ENCODE results near the gene OR9G1. TPM values are rescaled to one million over a fixed set of nuclear protein-coding genes. Genes with fewer than 3 reads are reported as not detected.

OR9G1 gene, protein sequence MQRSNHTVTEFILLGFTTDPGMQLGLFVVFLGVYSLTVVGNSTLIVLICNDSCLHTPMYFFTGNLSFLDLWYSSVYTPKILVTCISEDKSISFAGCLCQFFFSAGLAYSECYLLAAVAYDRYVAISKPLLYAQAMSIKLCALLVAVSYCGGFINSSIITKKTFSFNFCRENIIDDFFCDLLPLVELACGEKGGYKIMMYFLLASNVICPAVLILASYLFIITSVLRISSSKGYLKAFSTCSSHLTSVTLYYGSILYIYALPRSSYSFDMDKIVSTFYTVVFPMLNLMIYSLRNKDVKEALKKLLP
- total RNA-seq, result not detected

DNA sequence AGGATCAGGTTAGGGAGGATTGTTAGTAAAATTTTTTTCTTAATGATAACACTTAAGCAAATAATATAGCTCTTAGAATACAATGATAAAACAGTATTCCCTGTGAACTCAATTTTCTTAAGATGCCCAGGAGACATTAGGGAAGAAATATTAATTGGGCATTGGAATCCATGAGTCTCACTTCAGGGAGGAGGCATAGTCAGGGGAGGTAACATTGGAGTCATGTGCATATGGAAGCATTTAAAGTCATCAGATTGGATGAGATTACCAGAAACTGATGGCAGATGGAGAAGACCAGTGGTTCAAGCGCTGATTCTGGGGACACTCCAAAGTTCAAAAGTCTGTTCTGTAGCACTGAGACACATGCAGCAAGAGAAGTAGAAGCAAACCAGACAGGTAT lies at the start of gene OR9G1:
Gene OR9G1 (plus strand): TSS at position 301 of the 400 bp plus-strand sequence. CDS start 1,293 bp downstream, outside the sequence.
- H3K9me3 ChIP-seq, result no peaks in the 10 kb centered on the region
- TF ChIP-seq POLR2AphosphoS5 (IDR thresholded peaks at IDR 0.05) (no peak), EP300 (IDR thresholded peaks at IDR 0.05; ENCODE audit: low read depth) (no peak), POLR2A (IDR thresholded peaks at IDR 0.05) (no peak)
- TF ChIP-seq, protein P1, sequence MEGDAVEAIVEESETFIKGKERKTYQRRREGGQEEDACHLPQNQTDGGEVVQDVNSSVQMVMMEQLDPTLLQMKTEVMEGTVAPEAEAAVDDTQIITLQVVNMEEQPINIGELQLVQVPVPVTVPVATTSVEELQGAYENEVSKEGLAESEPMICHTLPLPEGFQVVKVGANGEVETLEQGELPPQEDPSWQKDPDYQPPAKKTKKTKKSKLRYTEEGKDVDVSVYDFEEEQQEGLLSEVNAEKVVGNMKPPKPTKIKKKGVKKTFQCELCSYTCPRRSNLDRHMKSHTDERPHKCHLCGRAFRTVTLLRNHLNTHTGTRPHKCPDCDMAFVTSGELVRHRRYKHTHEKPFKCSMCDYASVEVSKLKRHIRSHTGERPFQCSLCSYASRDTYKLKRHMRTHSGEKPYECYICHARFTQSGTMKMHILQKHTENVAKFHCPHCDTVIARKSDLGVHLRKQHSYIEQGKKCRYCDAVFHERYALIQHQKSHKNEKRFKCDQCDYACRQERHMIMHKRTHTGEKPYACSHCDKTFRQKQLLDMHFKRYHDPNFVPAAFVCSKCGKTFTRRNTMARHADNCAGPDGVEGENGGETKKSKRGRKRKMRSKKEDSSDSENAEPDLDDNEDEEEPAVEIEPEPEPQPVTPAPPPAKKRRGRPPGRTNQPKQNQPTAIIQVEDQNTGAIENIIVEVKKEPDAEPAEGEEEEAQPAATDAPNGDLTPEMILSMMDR (IDR thresholded peaks at IDR 0.05), result no peak
- no peak within 1 kb of the TSS for H3K27ac ChIP-seq
- WGBS, 2 donors (ENCODE audit: low coverage in 1 of 2), result 80 to 89% methylated on average over 1 of the region's 1 CpG
- H3K27me3 ChIP-seq, result no peaks in the 10 kb centered on the region
- H3K4me3 ChIP-seq, result no peak within 1 kb of the TSS
- no peaks in the 10 kb centered on the region for H3K36me3 ChIP-seq
- peaks cover 0 to 5% (median 2%) of the 10 kb centered on the region in 4 donors for H3K4me1 ChIP-seq
- intact Hi-C loops (cut with DNase I; ENCODE audit: low total_unique reads) (no loop called here), in situ Hi-C loops (cut with MboI; ENCODE audit: low pct_ligation_motif_present in 1 of 4, low pct_unique_long_range_greater_than_20kb in 1 of 4, low sequenced_read_pairs in 3 of 4) (loop anchor here in 1 of 4 donors (25.0 kb wide), 1 partner anchor 111 kb away; the partner anchor contains the start of gene OR5M10)
- DNase-seq, result no peak

DNA sequence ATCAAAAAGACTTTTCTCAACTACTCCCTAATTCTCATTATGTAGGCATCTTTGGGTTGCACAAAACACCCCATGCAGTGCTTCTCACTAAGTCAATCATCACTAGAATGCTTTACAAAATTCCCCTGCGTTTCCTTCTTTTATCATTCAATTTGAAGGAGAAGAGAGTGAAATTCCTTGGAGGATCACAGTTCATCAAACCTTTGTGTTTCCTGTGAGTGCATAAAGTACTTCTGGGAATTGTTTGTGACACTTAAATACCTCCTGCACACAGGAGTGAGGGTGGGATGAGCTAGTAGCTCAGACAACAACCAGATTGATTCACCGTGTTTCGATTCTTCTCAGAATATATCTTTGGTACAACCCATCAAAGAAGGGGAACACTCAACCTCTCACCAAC lies 39.1 kb upstream of the OR9G1 start:
- WGBS, 2 donors (ENCODE audit: low coverage in 1 of 2), result 50 to 67% methylated on average over 1 to 3 of the region's 3 CpGs
- Histone ChIP-seq H3K27me3 (no peaks in the 10 kb centered on the region), H3K9me3 (no peaks in the 10 kb centered on the region), H3K27ac (no peak overlapping the region), H3K4me1 (no peaks in the 10 kb centered on the region), H3K4me3 (no peak overlapping the region), H3K36me3 (no peaks in the 10 kb centered on the region)
- TF ChIP-seq, protein P1 (IDR thresholded peaks at IDR 0.05), result no peak
- TF ChIP-seq EP300 (IDR thresholded peaks at IDR 0.05; ENCODE audit: low read depth) (no peak), POLR2AphosphoS5 (IDR thresholded peaks at IDR 0.05) (no peak), POLR2A (IDR thresholded peaks at IDR 0.05) (no peak)
- no peak for DNase-seq
- in situ Hi-C loops (cut with MboI; ENCODE audit: low pct_ligation_motif_present in 1 of 4, low pct_unique_long_range_greater_than_20kb in 1 of 4, low sequenced_read_pairs in 3 of 4) (no loop called here), intact Hi-C loops (cut with DNase I; ENCODE audit: low total_unique reads) (no loop called here)

DNA sequence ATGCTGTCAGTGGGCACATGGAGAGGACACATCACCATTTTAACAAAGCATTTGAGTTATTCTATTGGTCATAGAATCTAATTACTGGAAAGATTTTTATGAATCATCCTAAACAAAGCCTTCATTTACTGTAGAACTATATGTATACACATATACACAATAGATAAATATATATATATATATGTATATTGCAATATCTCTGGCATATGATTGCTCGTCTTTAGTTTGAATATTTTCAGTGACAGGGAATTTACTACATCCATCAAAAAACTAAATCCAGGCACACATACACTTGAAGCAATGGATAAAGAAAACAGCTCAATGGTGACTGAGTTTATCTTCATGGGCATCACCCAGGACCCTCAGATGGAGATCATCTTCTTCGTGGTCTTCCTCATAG lies 35.5 kb upstream of the OR9G1 start, which contains the start of gene OR5AR1:
Gene OR5AR1 (plus strand): TSS at position 301 of the 400 bp plus-strand sequence. CDS start 0 bp downstream, at position 301.
- 75 to 88% methylated on average over 2 of the region's 2 CpGs for WGBS, 2 donors (ENCODE audit: low coverage in 1 of 2)
- Histone ChIP-seq H3K9me3 (no peaks in the 10 kb centered on the region), H3K4me1 (no peaks in the 10 kb centered on the region), H3K27ac (no peak within 1 kb of the TSS), H3K36me3 (no peaks in the 10 kb centered on the region), H3K27me3 (no peaks in the 10 kb centered on the region), H3K4me3 (no peak within 1 kb of the TSS)
- intact Hi-C loops (cut with DNase I; ENCODE audit: low total_unique reads), result no loop called here
- TF ChIP-seq, protein P1 (IDR thresholded peaks at IDR 0.05), result no peak
- no peak for DNase-seq
- in situ Hi-C loops (cut with MboI; ENCODE audit: low pct_ligation_motif_present in 1 of 4, low pct_unique_long_range_greater_than_20kb in 1 of 4, low sequenced_read_pairs in 3 of 4), result no loop called here

DNA sequence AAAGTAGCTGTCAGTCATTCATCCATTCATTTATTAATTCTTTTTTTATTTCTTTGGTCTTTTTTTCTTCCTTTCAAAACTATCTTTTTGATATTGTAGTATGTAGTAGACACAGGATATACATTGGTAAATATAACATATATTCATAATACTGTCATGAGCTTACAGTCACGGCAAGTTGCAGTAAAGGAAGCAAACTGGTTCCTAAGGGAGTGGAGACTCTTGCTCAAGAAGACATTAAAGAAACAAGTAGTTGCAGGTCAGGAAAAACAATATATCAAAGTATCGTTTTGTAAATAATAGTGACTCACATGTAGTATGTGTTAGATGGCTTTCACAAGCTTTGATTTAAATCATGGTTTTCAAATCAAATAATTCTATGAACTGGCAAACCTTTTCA lies 27.9 kb upstream of the OR9G1 start:
- intact Hi-C loops (cut with DNase I; ENCODE audit: low total_unique reads), result no loop called here
- TF ChIP-seq, protein P1 (IDR thresholded peaks at IDR 0.05), result no peak
- no peak for TF ChIP-seq EP300 (IDR thresholded peaks at IDR 0.05; ENCODE audit: low read depth)
- no peak for TF ChIP-seq POLR2AphosphoS5 (IDR thresholded peaks at IDR 0.05)
- no peak for TF ChIP-seq POLR2A (IDR thresholded peaks at IDR 0.05)

More for the DNA sequence above, 27.9 kb upstream of the OR9G1 start:
- Histone ChIP-seq H3K27me3 (no peaks in the 10 kb centered on the region), H3K27ac (no peak overlapping the region), H3K4me3 (no peak overlapping the region), H3K9me3 (no peaks in the 10 kb centered on the region), H3K4me1 (no peaks in the 10 kb centered on the region), H3K36me3 (no peaks in the 10 kb centered on the region)
- DNase-seq, result no peak
- WGBS, 2 donors (ENCODE audit: low coverage in 1 of 2), result 79 to 84% methylated on average over 2 of the region's 2 CpGs
- in situ Hi-C loops (cut with MboI; ENCODE audit: low pct_ligation_motif_present in 1 of 4, low pct_unique_long_range_greater_than_20kb in 1 of 4, low sequenced_read_pairs in 3 of 4), result no loop called here

Measured in transverse colon (tissue), 4 donors.